ENCODE results near the gene CDK18.

Gene CDK18

DNA sequence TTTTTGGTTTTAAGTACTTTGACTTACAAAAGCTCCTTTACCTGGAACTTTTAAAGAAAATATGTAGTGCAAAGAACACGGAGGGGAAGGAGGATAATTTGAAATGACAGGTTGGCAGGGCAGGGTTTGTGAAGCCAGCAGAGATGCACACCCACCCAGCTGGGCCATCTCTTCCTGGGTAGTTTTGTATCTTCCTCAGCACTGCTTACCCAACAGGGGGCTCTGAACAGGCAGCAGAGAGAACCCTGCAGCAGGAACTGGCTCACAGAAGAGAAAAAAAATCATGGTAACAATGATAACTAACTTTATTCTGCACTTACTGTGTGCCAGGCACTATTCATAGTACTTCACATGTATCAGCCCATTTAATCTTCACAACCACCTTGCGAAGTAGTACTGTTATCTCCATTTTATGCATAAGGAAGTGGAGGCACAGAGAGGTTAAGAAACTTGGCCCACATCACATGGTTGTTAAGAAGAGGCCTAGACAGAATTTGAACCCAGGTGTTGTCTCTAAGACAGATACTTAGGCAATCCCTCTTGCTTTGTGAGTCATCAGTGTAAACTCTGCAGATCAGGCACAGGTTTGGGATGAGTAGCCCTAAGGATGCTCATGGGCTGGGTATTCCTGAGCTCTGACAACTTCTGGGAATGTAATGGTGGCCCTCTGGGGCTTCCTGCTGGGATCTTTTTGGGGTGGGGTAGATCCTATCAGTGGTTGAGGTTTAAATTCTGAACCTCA, 66.5 kb downstream of the CDK18 start:
- no peak for DNase-seq (ENCODE audit: low spot score)

DNA sequence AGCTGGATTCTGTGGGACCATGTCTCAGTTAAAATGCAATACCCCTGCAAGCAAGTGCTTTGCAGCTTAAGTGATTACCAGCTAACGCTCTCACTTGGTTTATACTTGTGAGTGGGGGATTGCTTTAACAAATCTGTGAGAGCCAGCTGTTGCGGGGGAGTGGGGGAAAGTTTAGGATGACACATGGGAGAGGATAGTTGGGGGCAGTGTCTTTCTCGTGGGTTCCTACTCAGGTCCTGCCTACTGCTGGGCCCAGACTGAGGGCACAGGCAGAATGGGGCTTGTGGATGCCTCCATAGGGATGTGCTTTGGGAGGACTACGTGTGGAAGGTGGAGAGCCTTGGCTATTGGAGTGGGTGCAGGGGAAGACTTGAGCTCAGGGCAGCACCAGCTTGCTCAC, 67.3 kb downstream of the CDK18 start:
- DNase-seq (ENCODE audit: low spot score), result no peak

- DNase-seq (ENCODE audit: low spot score), result no peak
These were observed 68.0 kb downstream of the CDK18 start for GRCh38 chr1:205572421-205572820.

GRCh38 chr1:205575294-205575885, 70.9 kb downstream of the CDK18 start:
- no peak for DNase-seq (ENCODE audit: low spot score)

- no peak for DNase-seq (ENCODE audit: low spot score)
These were observed 71.5 kb downstream of the CDK18 start for GRCh38 chr1:205576011-205576410.

GRCh38 chr1:205576805-205577761, 72.6 kb downstream of the CDK18 start:
- DNase-seq (ENCODE audit: low spot score), result no peak

DNA sequence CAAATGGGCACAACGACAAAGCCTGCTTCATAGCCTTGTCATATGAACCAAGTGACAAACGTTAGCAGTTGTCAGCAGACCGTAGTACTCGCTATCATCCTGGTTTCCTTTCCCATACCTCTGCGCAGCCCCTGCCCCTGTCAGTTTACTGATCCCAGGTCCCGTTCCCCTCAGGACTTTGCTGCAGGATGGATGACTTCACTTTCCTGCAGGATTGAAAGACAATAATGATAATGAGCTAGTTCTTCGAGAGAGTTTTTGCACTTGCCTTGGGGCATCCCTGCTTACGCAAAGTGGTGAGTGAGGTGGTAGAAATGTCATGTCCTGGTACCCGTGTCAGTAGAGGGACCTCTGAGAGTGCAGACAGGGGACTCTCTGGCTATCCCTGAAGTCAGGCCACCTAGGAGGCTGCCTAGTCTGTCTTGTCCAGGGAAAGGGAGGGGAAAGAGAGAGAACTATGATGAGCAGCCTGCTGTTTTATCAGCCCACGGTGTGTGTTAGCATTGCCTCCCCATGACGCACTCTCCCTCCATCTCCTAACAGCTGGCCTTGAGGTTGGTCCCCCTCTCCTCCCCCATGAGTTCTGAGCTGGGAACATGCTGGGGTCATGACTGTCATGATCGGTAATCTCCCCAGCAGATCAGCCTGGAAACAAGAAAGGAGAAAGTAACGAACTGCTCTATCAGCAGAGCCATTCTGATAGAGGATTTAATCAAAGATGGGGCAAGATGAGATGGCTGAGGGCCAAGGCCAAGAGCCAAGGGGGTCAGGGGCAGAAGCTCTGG, 73.6 kb downstream of the CDK18 start:
- no peak for DNase-seq (ENCODE audit: low spot score)

DNA sequence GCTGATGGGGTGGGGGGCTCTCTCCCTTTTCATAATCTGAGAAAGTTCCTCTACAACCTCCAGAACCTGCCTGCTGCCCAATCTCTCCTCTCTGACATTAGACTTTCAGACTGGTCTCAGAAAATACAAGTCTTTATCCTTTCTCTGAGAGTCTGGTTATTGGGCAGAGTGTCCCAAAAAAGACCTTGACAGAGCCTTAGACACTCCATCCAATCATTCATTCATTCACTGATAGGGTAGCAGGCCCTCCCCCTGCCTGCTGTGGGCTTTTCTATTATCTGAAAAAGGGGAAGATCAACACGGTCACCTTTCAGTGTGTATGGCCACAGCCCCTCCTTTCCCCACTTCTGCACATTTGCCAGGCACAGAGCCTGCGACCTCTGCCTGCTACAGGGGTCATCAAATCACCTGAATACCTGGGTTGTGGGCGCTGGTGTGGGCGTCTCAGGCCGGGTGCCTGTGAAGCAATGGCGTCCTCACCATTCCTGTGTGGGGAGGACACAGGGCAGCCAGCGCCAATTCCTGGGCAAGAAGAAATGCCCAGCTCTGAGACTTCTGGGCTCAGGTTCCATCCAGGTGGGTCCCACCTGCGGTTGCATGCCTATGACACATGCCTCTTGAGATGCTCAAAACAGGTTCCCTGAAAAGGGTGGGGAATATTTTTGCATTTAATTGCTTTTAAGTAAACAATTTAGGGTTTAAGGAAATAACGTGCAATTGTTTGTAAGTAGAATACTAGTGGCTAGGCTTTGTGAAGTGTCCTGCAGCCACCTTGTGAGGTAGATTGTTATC, 74.5 kb downstream of the CDK18 start:
- no peak for DNase-seq (ENCODE audit: low spot score)

- no peak for DNase-seq (ENCODE audit: low spot score)
These were observed 75.2 kb downstream of the CDK18 start for GRCh38 chr1:205579711-205580110.

- no peak for DNase-seq (ENCODE audit: low spot score)
These were observed 75.9 kb downstream of the CDK18 start for GRCh38 chr1:205580140-205580922.

GRCh38 chr1:205580923-205581180, 76.4 kb downstream of the CDK18 start:
- no peak for DNase-seq (ENCODE audit: low spot score)

- no peak for DNase-seq (ENCODE audit: low spot score)
These were observed 77.0 kb downstream of the CDK18 start for GRCh38 chr1:205581321-205581980.

GRCh38 chr1:205582046-205582445, 77.6 kb downstream of the CDK18 start:
- no peak for DNase-seq (ENCODE audit: low spot score)
